ENCODE data around the gene ECHDC1. TPM values are rescaled to one million over a fixed set of nuclear protein-coding genes. Genes with fewer than 3 reads are reported as not detected.

ECHDC1 gene
- total RNA-seq, 1 donor, result 78.0 TPM

DNA sequence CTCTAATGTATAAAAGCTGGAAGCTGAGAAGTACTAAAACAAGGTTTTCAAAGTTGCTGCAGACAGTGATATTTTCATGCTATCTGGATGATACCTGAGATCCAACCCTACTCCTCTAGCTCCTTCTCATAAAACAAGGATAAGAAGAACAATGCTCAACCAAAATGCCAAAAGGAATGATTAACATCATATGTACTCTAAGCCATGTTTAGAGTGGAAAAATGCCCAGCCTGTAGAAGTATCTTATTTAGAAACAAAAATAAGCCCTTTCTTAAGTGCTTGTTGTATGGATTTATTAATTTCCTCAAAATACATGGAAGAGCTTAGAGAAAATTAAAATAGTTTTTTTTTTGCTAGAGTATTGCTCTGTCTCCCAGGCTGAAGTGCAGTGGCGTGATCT, 23.7 kb downstream of the ECHDC1 start:
- TF ChIP-seq, protein P1, sequence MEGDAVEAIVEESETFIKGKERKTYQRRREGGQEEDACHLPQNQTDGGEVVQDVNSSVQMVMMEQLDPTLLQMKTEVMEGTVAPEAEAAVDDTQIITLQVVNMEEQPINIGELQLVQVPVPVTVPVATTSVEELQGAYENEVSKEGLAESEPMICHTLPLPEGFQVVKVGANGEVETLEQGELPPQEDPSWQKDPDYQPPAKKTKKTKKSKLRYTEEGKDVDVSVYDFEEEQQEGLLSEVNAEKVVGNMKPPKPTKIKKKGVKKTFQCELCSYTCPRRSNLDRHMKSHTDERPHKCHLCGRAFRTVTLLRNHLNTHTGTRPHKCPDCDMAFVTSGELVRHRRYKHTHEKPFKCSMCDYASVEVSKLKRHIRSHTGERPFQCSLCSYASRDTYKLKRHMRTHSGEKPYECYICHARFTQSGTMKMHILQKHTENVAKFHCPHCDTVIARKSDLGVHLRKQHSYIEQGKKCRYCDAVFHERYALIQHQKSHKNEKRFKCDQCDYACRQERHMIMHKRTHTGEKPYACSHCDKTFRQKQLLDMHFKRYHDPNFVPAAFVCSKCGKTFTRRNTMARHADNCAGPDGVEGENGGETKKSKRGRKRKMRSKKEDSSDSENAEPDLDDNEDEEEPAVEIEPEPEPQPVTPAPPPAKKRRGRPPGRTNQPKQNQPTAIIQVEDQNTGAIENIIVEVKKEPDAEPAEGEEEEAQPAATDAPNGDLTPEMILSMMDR (IDR thresholded peaks at IDR 0.05; ENCODE audit: insufficient read depth, low read length), result no peak
- no peak overlapping the region for H3K4me3 ChIP-seq (ENCODE audit: low read depth, low read length)
- DNase-seq (ENCODE audit: low read depth), result peak; percentile 78

DNA sequence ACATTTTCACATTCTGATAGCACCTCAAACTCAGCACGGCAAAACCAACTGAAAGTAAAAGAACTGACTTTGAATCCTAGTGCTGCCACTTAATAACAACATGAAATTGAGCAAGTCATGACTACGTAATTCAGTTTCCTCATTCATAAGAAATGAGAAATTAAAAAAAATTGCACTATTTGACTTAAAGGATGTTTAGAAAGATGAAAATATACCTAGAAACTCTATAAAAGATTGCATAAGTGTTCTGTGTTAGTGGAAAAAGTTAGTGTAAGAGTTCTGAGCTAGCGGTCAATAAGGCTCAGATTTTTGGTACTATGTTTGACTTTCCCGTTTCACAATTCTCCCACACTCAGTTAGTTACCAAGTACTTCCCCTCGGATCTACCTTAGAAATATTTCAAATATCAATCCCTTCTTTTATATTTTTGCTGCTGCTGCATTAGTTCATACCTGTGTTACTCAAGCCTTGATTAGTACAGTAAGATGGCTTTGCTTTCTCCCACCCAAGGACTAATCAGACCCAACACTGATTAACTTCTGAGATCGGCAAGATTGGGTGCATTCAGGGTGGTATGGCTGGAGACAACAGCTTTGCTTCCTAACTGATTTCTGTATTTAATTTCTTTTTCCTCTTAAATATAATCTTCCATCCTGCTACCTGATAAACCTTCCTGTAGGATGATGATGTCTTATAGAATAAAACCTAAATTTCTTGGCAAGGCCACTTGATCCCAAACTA, 25.9 kb downstream of the ECHDC1 start:
- H3K4me3 ChIP-seq (ENCODE audit: low read depth, low read length), result no peak overlapping the region
- no peak for DNase-seq (ENCODE audit: low read depth)

DNA sequence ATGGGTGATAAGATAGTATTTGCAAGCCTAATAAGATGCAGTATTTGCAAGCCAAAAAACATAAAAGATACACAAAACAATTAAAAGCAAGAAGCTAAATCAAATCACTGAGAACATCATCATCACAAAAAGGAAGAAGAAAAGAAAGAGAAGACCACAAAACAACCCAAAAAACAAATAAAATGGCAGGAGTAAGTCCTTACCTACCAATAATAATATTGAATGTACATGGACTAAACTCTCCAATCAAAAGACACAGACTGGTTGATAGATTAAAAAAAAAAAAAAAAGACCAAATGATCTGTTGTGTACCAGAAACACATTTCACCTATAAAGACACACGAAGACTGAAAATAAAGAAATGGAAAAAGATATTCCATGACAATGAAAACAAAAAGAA, 37.7 kb downstream of the ECHDC1 start:
- TF ChIP-seq, protein P1 (IDR thresholded peaks at IDR 0.05; ENCODE audit: insufficient read depth, low read length), result no peak
- DNase-seq (ENCODE audit: low read depth), result no peak
- H3K4me3 ChIP-seq (ENCODE audit: low read depth, low read length), result no peak overlapping the region

More for the DNA sequence above, 25.9 kb downstream of the ECHDC1 start:
- TF ChIP-seq, protein P1 (IDR thresholded peaks at IDR 0.05; ENCODE audit: insufficient read depth, low read length), result no peak

DNA sequence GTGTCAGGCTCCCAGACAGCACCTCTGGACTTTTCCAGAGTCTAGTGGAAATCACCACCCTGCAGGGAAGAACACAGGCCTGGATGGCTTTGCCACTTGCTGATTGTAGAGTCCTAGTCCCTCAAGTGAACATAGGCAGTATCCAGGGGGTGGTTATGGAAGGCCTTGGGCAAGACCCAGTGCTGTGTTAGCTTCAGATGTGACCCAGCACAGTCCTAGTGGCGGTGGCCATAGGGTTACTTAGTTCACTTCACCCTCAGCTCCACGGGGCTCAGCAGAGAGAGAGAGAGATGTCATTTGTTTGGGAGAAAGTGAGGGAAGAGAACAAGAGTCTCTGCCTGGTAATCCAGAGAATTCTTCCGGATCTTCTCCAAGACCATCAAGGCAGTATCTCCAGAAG, 39.5 kb downstream of the ECHDC1 start:
- no peak overlapping the region for H3K4me3 ChIP-seq (ENCODE audit: low read depth, low read length)
- no peak for DNase-seq (ENCODE audit: low read depth)
- TF ChIP-seq, protein P1 (IDR thresholded peaks at IDR 0.05; ENCODE audit: insufficient read depth, low read length), result no peak

DNA sequence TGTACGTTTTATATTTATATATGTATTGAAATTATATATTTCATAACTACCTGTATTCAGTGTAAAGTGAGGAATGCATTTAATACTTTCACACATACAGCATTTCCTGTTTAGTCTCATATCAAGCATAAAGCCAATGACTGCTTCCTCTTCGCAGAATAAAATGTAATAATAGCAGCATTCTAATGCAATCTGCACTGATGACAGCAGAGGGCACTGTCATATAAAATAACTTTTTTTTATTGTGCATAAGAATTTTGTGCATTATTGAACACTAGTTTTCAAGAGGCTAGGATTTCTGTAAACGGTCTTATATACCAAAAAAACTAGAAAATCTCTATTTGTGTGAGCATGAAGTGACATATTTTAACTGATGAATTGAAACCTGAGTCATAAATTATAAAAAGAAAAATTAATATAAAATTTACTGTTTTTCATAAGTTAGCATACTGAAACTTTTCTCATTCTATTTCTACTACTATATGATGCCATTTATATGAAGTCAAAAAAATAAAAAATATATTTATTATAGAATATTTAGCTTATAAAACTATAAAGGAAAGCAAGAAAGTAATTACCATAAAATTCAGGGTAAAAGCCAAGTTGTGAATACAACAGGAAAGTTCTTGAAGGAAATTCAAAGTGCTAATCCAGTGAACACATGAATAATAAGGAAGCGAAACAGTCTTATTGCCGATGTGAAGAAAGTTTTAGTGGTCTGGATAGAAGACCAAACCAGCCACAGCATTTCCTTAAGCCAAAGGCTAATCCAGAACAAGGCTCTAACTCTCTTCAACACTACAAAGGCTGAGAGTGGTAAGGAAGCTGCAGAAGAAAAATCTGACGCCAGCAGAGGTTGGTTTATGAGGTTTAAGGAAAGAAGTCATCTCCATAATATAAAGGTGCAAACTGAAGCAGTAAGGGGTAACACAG, 40.4 kb downstream of the ECHDC1 start:
- TF ChIP-seq, protein P1 (IDR thresholded peaks at IDR 0.05; ENCODE audit: insufficient read depth, low read length), result peak; percentile 70
- no peak overlapping the region for H3K4me3 ChIP-seq (ENCODE audit: low read depth, low read length)
- peak; percentile 72 for DNase-seq (ENCODE audit: low read depth)

DNA sequence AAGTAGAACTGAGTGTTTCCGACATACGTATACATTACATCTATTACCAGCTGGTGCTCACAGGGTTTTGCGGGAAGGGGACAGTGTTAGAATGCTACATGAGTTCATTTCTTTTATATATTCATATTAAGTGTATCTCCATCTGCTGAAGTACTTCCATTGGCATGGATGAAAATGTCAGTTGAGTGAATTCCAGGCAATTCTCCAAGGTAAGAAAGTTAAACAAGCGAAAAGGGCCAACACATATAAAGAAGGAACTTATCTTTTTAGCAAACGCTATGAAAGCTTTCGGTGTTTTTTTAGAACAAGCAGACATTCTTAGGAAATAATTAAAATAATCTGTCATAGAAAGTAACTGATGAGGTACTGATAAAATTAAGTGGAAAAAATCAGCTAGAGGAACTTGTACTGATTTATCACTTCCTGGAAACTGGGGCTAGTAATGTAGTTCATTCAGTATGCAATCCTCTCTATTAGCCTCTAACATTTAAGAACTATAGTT, 42.2 kb downstream of the ECHDC1 start:
- TF ChIP-seq, protein P1 (IDR thresholded peaks at IDR 0.05; ENCODE audit: insufficient read depth, low read length), result no peak
- no peak overlapping the region for H3K4me3 ChIP-seq (ENCODE audit: low read depth, low read length)
- DNase-seq (ENCODE audit: low read depth), result peak; percentile 86
